Fibroblast of upper back skin (primary cell): ENCODE data around the gene PPP1R1C.
"Not testable (repeated sequence)": the region's sequence is repeated elsewhere in the genome, so short reads cannot be mapped to it uniquely, and the experiment has no call there.

ENCODE experiments used
- DNase-seq: peaks from one replicate; pipeline ENCODE4 v3.0.0-alpha.2; 2013

Gene PPP1R1C, protein sequence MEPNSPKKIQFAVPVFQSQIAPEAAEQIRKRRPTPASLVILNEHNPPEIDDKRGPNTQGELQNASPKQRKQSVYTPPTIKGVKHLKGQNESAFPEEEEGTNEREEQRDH

DNA sequence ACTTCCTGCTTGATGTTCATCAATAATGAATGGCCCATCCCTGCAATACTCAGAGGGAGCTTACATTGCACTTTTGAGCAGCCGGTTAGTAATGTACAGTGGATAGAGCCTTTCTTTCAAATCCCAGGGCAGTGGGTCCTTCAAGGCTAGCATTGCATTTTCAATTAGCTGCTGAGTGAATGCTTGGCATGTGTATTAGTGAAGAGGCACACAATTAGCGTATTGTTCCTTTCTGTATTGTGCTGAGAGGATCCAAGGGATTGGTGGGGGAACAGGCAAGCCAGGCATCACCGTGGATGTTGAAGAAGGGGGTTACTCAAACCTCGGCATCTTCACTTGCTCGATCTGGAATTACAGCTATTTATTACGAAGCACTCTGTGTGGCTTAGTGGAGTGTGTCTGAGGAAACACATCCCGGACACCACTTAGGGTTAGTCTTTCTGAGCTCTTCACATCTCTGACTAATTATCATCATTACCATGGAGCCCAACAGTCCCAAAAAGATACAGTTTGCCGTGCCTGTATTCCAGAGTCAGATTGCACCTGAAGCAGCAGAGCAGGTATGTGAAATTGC, at the start of gene PPP1R1C:
Gene PPP1R1C, plus strand, starts transcription at position 222 of the 574 bp plus-strand sequence. Its CDS starts 258 bp downstream, at position 480.
- no peak for DNase-seq

DNA sequence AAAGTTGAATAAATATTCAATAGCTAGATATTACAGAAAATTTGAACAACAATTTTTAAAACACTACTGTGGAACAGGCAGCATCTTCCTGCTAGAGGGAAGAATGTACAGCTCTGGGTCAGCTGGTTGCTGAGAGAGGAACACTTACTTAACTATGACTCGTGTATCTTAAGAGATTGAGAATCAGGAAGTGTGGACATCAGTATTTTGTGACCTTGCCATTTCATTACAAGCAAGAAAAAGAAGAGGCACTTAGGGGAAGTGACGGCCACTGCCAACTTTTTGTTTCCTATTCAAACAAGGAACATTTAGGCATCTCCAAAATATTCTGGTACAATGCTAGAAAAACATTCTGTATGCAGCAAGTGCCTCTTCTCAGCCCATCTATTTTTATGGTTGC, 48.2 kb upstream of the PPP1R1C start:
- DNase-seq, result peak; percentile 19

DNA sequence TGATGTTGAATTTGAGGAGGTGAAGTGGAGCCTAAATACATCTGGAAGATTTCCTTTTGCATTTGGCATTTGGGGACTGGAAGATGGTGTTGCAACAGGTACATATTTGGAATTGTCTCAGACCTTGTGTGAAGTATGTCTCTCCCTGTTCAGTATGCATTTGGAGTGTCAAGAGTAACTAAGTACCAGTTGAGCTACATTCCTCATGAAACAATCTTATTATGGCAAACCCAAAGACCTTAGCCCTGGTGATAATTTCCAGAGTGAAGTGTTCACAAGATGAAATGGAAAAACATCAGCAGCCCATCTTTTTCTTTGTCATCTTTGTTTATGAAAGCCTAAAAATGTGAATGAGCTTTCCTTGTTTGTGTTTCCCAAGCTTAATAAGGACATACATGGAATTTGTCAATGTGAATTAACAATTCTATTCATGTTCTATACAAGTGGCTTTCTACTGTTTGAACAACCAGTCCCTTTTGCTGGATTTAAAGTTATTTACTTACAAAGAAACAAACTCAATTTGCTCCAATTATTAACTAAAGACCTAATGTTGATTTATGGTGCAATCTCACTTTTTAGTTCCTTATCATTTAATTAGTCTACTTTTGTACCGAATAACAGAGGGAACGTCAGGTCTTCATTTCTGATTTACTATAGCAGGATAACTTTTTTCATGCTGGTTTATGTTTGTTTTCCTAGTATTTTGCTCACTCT, 42.1 kb upstream of the PPP1R1C start:
- DNase-seq, result no peak

DNA sequence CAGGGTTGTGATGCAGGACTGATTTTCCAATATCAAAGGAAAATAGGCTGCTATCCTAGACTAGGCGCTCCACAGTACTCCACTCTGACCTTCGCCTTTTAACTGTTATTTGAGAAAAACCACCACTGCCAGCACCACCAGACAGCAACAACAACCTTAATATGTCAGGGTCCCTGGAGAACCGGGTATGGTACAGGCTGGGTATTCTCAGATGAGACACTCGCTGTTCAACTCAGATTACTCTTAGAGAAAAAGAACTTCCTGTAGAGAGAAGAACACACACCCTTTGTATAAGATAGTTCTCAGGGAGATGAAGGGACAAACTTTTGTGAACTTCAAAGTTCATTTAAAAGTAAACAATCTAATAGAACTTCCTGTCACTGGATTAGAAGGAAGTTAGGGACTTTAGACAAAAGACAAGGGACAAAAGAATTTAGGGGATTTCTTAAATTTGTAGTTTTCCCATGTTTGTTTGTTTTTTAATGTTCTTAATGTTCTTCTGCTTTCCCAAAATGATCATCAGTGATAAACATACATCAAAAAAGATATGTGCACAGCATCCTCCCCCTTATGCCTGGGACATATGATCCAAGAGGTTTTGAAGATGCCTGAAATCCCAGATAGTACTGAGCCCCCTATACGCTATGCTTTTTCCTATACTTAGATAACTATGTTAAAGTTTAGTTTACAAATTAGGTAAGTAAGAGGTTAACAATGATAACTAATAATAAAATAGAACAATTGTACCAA, 41.3 kb upstream of the PPP1R1C start:
- DNase-seq, result no peak

DNA sequence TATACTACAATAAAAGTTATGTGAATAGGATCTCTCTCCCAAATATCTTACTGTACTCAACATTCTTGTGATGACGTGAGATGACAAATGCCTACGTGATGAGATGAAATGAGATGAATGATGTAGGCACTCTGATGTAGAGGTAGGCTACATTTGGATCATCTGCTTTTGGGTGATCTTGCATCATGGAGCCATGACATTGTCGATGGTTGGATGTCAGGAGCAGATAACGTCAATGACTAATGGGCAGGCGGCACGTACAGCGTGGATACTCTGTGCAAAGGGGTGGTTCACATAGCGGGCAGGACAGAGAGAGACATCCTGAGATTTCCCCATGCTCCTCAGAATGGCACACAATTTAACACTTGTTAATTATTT, 40.8 kb upstream of the PPP1R1C start:
- DNase-seq, result no peak

DNA sequence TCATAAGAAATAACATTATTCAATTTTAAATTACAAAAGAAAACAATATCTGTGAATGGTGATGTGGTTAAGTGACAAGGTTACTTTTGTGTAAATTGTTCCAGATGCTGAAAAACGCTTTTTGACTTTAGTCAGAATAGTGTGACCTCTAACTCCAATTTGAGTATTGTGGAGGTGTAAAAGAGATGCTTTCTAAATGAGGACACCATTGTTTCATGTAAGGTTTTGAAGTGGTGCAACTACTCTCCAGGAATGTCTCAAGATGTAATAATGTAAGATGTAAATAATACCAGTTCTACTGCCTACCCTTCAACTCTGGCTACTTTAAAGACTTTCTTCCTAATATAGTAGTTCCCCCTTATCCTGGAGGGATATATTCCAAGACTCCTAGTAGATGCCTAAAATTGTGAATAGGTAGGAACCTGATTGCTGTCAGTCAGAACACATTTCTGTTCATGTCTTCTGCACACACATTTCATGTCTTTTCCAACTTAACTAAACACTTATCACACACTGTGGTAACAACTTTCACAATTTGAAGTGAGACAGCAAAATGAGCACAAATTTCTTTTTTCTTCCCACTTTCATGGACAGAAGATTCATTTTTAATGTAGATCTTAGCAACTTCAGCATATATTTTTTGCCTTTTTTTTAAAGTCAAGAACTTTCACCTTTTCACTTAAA, 39.1 kb upstream of the PPP1R1C start:
- DNase-seq, result no peak

DNA sequence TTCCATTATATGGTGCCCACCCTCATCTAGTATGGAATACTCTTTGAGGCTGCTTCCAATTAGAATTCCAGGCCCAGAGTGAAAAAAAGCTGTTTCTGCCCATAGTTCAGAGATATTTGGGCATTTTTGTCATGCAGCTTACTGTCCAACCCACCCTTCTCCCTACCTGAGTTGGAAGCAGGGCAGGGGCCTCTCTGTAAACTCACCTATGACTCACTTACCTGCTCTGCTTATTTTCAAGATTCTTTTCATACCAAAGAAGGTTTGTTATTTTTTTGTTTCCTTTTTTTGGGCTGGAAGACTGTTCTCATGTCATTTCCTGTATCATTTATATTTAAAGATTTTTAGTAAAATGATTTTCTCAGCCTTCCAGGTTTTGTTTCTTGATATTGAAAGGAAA, 38.4 kb upstream of the PPP1R1C start:
- DNase-seq, result no peak

DNA sequence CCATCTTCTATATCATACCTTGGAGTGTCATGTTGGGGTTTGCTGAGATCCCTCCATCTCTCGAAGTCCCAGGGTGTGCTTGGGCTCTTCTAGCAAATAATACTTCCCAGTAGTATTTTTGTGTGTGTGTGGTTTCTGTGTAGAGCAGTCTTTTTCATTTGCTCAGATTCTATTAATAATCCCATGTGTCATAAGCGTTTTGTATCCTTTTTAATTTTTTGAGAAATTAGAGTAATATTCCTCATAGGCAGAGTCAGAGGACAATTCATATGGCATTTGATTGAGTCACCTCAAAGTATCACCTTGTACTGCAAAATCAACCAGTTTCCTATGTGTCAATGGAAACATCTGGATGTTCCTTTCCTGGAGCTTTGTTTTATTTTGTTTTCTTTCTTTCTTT, 37.4 kb upstream of the PPP1R1C start:
- DNase-seq, result no peak

DNA sequence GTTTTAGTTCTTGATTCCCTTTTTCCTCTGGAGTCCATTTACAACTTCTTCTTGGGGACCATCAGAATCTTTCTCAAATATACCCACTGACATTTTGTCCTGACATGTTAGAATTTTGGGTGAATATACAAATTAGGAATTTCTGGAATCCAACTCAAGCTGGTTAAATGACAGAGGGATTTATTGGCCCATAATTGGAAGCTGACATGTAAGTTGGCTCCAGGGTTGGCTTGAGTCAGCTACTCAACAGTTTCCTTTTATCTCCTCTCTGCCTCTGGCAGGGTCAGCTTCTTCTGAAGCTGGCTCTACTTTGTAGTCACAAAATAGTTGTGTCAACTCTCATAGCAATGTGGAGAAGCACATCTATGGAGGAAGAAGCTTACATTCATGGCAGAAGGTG, 36.6 kb upstream of the PPP1R1C start:
- DNase-seq, result peak; percentile 78

DNA sequence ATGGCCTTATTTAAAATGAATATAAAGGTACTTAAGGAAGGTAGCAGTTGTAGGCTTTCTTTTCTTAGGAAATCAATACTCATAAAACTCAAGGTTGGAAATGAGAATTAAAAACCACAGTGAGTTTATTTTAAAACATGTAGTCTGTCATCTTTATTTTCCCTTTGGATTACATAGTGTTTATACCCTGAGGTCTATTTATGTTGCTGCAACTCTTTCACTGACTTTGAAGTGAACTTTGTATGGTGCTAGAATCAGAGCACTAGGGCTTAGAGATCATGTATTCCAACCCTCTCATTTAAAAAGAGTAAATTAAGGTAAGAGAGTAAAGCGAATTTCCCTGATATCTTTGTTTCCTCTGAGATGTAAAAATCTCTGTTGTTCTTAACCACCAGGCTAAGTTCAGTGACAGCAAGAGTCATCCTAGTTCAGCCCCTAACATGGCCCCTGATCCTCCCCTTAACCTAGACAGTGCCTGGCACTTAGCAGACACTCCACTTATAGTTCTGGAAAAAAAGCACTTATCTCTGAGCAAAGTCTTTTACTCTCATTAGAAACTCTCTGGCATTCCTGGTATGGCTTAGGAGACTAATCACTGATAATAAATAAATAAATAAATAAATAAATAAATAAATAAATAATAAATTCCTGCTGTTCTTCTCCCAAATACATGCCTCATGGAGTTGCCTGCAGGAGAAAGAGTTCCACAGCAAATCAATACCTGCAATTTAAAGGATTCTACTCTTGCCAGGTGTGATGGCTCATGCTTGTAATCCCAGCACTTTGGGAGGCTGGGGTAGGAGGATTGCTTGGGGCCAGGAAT, 33.0 kb upstream of the PPP1R1C start:
- DNase-seq, result no peak

DNA sequence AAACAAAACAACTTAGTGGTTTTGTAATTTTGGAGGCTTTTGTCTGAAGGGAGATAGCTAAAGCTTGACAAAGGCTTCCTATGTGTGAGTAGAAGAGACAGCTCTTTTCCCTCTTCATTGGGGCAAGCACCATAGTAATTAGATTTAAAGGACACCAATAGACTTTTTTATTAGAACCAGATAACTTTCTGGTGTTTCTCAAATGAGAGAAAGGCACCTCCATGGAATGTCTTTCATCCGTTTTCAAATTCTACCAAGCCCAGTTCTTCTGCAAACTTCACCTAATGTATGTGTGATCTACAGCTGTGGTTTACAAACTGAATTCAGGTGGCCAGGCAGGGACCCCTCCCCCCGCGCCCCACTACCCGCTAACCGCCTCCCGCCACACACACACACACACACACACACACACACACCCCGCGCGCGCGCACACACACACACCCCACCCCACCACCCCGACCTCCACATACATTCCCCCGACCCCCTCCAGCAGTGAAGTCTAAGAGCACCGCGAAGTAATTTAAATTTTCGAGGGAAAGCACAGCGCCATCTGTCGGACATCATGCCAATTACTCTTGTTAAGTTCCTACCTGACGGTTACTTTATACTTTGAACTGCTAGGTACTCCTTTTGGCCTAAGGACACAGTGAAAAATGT, 31.6 kb upstream of the PPP1R1C start:
- DNase-seq, result peak; percentile 59

DNA sequence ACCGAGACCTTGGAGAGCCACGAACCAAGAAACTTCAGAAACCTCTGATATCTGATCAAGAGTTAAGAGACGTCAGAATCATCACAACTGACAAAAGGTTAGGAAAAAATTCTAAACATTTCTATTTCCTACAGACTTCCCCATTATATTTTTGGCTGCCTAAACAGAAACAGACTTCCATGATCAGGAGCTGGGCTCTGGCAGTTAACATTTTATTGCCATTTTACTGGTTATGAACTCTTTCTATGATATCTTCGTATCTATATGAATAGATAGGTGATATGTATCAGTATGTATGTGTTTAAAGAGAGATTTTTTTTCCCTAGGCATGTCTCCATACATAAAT, 31.1 kb upstream of the PPP1R1C start:
- peak; percentile 33 for DNase-seq

DNA sequence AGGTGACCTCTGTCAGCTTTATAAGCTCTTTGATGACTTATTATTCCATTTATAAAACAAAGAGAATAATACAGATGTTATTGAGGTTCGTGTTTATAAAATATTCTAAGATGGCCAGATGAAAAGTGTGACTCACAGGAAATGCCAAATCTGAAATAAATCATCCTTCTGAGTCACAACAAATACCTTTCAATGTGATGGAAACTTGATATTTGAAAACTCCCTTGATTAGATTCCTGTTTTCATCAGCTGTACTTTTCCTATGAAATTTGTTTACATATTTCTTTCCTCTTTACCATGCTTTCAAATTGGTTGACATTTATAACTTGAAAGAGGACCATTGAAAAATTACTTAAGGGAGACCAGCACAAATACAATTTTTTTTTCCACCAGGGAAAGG, 30.6 kb upstream of the PPP1R1C start:
- peak; percentile 85 for DNase-seq

DNA sequence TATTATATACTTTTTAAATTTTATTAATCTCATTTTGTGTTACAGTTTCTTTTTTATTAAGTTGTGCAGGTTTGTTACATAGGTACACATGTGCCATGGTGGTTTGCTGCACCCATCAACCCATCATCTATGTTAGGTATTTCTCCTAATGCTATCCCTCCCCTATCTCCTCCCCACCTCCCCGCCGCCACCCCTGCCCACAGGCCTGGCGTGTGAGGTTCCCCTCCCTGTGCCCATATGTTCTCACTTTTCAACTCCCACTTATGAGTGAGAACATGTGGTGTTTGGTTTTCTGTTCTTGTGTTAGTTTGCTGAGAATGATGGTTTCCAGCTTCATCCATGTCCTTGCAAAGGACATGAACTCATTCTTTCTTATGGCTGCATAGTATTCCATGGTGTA, 29.8 kb upstream of the PPP1R1C start:
- not testable (repeated sequence) for DNase-seq

DNA sequence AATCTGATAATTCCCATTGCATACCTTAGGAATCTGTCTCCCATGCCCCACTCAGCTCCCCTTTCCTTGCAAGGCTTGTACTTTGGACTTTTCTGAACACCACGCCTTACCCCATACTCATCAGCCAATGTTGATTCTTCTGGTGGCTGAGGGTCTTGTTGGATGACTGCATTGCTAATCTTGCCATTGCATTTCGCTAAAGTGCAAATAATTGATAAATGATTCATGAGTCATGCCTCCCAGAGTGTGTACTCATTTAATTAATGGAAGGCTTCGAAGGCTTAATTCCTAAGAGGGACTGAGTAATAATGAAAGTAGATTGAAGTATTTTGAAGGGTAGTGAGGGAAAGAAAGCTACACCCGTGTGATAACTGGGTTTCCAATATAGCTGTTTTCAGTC, 28.0 kb upstream of the PPP1R1C start:
- peak; percentile 13 for DNase-seq

DNA sequence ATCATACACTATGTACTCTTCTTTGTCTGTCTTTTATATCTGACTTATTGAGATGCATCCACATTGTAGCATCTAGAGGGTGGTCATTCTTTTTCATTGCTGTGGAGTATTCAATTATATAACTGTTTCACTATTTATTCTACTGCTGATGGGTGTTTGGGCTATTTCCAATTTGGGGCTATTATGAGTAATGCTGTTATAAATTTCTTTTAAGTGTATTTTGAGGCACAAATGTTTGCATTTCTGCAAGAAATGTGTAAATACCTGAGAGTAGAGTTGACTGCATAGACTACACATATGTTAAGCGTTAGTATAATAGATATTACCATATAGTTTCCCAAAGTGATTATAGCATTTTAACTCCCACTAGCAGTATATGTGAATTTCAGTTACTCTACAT, 26.9 kb upstream of the PPP1R1C start:
- DNase-seq, result peak; percentile 67

DNA sequence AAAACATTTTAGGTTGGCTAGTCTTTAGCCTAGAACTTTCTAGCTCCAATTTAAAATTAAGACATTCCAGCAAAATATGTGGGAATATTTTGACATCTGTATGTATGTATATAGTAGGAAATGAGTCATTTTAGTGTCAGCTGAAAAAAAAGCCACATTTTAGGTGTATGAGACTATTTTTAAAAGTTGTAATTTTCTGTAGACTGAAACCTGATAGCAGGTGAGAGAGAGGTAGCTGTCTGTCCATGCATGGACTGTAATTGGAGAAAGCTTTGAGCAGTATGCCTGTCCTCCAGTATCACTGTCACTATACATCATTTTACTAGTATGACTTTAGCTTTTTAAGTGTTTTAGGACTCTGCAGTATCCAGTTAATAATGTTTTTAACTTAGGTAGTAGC, 26.1 kb upstream of the PPP1R1C start:
- DNase-seq, result peak; percentile 36

DNA sequence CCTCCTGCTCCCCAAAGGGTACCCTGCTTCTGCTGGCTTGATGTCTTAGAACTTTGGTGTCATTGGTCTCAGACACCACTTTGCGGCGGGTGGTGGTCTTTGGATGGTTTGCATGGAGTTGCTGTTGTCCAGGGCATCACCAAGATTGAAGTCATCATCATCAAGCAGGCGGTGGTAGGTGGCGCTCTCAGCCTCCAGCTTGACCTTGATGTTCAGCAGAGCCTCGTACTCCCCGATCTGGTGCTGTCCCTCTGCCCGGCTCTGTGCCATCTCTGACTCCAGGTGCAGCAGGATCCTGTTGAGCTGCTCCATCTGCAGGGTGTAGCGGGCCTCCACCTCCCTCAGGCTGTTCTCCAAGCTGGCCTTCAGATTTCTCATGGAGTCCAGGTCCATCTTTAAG, 24.5 kb upstream of the PPP1R1C start:
- not testable (repeated sequence) for DNase-seq

DNA sequence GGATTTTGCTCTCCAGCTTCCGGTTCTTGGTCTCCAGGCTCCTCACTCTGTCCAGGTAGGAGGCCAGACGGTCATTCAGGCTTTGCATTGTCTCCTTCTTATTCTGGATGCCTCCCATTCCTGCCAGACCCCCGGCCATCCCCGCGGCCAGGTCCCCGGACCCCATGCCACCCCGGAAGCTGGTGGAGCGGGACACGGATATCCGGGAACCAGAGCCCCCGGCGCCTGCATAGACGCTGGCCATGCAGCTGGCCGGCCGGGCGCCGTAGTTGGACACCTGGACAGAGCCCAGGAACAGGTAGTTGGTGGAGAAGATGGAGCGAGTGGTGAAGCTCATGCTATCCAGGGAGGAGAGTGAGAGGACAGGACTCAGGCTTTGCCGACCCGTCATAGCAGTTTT, 23.5 kb upstream of the PPP1R1C start:
- DNase-seq, result no peak

DNA sequence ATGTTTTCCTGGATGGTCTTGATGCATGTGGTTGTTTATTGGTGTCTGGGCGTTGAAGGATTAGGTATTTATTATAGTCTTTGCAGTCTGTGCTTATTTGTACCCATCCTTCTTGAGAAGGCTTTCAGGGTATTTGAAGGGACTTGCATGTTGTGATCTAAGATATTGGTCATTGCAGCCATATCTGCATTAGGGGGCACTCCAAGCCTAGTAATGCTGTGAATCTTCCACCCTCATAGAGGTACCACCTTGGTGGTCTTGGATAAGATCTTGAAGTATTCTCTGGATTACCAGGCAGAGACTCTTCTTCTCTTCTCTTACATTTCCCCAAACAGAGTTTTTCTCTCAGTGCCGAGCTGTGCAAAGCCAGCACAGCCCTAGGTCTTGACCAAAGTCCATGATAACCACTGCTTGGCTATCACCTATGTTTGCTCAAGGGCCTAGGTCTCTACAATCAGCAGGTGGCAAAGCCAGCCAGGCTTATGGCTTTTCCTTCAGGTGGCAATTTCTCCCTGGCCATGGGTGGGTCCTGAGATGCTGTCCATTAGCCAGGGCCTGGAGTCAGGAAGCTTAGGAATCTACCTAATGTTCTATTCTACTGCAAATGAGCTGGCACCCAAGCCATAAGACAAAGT, 15.4 kb upstream of the PPP1R1C start:
- DNase-seq, result no peak

DNA sequence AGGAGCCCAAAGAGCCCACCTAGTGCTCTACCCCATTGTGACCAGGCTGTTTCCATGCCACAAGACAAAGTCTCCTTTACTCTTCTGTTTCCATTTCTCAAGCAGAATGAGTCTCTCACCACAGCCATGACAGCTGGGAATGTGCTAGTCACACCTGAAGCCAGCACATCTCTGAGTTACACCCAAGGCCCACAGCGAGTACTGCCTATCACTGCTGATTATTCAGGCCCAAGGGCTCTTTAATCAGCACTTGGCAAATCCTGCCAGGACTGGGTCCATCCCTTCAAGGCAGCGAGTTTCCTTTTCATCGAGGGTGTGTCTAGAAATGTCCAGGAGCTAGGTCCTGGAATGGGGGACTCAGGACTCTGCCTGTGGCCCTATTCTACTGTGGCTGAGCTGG, 14.6 kb upstream of the PPP1R1C start:
- DNase-seq, result no peak
